ENCODE measurements around the gene DDX41.

DNA sequence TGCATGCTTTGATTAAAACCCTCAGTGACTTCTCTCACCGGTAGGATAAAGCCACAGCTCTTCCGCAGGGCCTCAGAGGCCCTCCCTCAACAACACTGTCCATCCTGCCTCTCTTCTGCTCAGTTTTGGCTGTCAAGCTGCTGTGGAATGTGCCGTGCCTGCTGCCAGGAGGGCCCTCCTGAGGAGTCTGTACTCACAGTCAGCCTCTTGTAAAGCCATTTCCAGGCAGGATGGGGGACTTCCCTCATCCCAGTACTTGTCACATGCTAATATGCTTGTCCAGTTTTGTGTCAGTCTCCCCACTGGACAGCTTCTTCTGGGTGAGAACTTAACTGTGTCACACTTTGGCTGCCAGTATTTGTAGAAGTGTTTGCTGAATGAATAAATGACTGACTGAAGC is 13.9 kb upstream of the DDX41 start:
- TF ChIP-seq, protein P1, sequence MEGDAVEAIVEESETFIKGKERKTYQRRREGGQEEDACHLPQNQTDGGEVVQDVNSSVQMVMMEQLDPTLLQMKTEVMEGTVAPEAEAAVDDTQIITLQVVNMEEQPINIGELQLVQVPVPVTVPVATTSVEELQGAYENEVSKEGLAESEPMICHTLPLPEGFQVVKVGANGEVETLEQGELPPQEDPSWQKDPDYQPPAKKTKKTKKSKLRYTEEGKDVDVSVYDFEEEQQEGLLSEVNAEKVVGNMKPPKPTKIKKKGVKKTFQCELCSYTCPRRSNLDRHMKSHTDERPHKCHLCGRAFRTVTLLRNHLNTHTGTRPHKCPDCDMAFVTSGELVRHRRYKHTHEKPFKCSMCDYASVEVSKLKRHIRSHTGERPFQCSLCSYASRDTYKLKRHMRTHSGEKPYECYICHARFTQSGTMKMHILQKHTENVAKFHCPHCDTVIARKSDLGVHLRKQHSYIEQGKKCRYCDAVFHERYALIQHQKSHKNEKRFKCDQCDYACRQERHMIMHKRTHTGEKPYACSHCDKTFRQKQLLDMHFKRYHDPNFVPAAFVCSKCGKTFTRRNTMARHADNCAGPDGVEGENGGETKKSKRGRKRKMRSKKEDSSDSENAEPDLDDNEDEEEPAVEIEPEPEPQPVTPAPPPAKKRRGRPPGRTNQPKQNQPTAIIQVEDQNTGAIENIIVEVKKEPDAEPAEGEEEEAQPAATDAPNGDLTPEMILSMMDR (IDR thresholded peaks at IDR 0.05 in 2 of 3, conservative IDR thresholded peaks at IDR 0.05 in 1 of 3; ENCODE audit: control insufficient read depth in 2 of 3, extremely low read depth in 1 of 3, insufficient read depth in 1 of 3, low read depth in 3 of 3, low read length in 3 of 3) = no peak
- TF ChIP-seq BRCA1 (IDR thresholded peaks at IDR 0.05; ENCODE audit: low read depth, low read length) = no peak
- TF ChIP-seq, protein P2, sequence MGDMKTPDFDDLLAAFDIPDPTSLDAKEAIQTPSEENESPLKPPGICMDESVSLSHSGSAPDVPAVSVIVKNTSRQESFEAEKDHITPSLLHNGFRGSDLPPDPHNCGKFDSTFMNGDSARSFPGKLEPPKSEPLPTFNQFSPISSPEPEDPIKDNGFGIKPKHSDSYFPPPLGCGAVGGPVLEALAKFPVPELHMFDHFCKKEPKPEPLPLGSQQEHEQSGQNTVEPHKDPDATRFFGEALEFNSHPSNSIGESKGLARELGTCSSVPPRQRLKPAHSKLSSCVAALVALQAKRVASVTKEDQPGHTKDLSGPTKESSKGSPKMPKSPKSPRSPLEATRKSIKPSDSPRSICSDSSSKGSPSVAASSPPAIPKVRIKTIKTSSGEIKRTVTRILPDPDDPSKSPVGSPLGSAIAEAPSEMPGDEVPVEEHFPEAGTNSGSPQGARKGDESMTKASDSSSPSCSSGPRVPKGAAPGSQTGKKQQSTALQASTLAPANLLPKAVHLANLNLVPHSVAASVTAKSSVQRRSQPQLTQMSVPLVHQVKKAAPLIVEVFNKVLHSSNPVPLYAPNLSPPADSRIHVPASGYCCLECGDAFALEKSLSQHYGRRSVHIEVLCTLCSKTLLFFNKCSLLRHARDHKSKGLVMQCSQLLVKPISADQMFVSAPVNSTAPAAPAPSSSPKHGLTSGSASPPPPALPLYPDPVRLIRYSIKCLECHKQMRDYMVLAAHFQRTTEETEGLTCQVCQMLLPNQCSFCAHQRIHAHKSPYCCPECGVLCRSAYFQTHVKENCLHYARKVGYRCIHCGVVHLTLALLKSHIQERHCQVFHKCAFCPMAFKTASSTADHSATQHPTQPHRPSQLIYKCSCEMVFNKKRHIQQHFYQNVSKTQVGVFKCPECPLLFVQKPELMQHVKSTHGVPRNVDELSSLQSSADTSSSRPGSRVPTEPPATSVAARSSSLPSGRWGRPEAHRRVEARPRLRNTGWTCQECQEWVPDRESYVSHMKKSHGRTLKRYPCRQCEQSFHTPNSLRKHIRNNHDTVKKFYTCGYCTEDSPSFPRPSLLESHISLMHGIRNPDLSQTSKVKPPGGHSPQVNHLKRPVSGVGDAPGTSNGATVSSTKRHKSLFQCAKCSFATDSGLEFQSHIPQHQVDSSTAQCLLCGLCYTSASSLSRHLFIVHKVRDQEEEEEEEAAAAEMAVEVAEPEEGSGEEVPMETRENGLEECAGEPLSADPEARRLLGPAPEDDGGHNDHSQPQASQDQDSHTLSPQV (IDR thresholded peaks at IDR 0.05) = no peak

All from GM12878 (cell line).